Activated T-helper 1 cell treated with anti-CD3 and anti-CD28 coated beads, Interleukin-2, amount 50 U/mL, for 16 hours (primary cell): ENCODE results near the gene PKIG.
"Not testable (repeated sequence)": the region's sequence is repeated elsewhere in the genome, so short reads cannot be mapped to it uniquely, and the experiment has no call there.

Source experiments
- DNase-seq, 2 donors: peaks; one replicate each; pipeline ENCODE4 v3.0.0-alpha.2; 2020; ENCODE audit warnings: low read depth in 1 of 2, low spot score in 1 of 2

Gene PKIG

DNA sequence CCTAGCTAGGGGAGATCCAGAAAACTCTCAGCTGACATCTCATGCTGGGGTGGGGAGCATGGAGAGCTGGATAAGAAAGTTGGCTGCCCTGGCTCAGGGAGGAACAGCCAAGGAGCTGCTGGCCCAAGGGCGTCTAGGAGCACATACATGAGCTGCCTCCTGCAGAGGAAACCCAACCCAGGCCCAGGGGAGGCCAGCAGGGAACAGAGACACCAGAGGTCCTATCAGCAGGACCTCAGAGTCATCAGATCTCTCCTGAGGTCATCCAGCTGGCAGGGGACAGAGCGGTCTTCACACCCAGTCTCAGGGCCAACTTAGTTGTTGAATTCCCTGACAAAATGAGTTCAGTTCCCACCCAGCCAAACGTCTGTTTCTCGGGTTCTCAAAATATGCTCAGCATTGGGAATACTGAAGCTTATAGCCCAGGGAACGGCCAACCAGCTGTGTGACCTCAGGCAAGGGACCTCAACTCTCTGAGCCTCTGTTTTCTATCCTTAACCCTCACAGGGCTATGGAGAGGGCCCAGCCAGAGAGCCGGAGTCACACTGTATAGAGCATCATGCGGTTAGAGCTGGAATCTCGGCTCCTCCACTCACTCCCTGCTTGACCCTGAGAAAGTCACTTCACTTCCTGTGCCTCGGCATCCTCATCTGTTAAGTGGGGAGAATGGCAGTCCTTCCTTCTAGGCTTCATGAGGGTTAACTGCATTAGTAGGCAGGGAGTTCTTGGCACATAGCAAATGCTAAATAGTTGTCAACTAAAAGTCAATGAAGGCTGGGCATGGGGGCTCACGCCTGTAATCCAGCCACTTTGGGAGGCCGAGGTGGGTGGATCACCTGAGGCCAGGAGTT, 55.4 kb downstream of the PKIG start:
- no peak for DNase-seq

DNA sequence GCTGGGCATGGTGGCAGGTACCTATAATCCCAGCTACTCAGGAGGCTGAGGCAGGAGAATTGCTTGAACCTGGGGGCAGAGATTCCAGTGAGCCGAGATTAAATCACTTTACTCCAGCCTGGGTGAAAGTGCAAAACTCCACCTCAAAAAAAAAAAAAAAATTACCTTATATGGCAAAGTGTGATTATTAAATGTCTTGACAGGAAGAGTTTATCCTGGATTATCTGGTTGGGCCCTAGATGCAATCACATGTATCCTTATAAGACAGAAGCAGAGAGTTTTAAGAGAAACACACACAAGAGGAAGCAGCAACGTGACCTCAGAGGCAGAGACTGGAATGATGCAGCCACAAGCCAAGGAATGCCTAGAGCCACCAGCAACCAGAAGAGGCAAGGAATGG, 58.1 kb downstream of the PKIG start:
- no peak for DNase-seq

DNA sequence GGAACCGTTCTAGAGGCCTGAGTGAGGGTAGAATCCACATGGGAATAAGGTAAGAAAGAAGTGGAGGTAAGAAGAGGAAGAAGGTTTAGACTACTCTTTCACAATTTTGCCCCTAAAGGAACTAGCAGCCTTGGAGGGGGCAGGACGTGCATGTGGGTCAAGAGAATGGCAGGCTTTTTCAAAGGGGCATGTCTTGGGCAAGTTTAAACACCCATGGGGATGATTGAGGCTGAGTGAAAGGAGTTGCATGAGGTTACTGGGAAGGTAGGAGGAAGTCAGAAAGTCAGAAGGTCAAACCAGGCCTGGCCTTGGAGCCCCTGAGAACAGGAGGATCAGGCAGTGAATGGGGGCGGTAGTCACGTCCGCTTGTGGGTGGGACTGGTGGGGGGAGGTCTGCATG, 58.9 kb downstream of the PKIG start:
- no peak for DNase-seq

DNA sequence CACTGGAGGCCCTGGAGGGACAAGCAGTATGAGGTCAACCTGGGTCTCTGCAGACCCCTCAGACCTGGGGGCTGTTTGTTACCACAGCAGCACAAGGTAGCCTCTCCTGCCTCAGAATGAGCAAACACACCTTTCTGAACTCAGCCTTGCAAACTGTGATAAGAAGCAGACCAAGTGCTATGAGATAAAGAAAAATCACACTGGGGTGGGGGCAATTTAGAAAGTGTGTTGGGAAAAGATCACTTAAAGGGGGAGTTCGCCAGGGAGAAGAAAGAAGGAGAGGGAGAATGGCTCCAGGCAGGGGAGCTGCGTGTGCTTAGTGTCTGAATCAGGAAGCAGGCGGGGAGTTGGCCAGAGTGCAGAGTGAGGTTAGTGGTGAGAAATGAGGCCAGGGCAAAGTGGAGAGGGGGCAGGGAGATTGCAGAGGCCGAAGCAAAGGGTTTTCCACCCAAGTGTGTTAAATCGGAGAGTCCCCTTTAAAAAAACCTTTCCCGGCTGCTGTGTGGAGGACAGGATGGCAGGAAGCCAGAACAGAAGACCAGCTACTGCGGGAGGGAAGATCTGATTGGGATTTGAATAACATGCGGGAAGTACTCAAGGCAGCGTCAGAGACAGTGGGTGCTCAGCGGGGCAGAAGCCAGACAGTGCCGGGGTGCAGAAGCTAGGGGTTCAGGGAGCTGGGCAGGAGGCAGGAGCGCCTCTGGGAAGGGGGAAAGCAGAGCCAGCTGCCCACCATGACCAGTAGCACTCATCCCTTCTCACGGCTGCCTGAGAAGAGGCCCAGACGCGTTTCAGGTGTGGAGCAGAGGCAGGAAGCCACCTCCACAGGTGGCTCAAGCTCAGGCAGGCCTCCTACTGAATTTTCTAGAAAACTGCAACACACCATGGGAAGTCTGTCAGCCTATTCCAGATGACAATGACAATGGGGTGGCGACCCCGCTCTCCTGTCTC, 60.1 kb downstream of the PKIG start:
- no peak for DNase-seq

DNA sequence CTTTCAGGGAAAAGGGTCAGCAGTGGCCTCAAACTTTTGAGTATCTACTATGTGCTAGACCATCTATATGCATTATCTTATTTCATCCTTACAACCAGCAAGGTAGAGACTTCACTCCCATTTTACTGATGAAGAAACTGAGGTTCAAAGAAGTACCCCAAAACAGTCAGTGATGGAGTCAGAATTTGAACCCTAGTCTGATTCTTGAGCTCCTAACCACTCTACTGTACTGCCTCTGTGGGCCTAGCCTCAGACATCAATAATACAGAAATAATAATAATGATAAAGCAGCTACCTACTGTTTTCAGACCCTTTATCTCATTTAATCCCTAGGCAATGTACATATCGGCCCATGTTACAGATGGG, 60.8 kb downstream of the PKIG start:
- no peak for DNase-seq

DNA sequence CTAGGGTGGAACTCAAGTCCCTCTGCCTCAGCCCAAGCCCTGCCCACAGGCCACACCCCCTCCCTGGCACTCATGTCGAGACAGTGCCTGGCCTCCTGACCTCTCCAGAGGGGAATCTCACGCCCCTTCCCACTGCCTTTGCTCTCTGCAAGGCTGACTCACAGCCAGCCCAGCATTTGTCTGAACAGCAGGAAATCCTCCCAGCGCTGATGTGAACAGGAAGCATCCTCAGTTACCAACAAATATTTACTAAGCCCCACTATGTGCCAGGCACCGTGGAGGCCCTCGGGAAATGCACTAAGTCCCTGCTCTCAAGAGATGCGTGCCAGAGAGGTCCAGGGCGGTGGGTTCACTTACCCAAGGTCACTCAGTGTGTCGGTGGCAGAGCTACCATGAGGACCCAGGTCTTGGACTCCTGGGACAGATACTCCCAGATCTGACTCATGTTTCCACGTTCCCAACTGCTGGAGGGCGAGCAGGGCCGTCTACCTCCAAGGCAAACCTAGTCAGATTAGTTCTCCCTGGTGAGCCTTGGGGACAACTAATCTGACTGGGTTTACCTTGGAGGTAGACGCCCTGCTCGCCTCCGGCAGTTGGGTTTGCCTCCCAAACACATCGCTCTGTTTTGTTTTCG, 61.3 kb downstream of the PKIG start:
- peak; percentile 9 to 25 for DNase-seq

DNA sequence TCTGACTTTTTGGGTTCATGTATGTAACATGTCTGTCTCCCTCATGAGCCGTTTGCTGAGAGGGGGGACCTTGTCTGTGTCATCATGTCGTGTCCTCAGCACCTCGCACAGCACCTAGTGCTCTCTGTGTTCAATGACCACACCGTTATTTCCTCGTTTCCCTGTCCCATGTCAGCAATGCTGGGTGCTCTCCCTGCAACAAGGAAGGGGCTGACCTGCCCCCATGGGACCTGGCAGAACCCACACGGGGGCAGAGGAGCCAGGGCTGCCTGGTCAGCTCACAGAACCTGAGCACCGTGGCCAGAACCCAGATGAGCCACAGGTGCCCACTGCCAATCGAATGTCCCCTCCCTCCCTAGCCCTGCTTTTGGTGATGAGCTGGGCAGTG, 61.8 kb downstream of the PKIG start:
- DNase-seq = no peak

DNA sequence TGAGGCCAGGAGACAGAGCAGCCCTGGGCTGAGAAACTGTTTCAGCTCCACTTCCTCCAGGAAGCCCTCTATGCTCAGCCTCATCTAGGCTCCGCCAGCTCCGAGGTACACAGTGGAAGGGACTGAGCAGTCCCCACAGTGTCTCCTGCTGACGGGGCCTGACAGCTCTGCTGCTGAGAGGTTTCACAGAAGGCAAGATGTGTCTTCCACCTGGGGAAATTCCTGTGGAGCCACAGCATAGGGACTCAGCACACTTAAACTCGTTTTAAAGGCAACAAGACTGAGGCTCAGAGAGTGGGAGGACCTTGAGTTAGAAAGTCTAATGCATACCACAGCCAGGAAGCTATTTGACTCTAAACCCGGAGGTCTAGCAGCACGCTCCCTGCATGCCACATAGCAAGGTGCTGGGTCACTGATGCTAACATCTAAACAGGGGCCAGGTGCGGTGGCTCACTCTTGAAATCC, 62.3 kb downstream of the PKIG start:
- DNase-seq = peak in 1 of 2 donors; percentile 22

DNA sequence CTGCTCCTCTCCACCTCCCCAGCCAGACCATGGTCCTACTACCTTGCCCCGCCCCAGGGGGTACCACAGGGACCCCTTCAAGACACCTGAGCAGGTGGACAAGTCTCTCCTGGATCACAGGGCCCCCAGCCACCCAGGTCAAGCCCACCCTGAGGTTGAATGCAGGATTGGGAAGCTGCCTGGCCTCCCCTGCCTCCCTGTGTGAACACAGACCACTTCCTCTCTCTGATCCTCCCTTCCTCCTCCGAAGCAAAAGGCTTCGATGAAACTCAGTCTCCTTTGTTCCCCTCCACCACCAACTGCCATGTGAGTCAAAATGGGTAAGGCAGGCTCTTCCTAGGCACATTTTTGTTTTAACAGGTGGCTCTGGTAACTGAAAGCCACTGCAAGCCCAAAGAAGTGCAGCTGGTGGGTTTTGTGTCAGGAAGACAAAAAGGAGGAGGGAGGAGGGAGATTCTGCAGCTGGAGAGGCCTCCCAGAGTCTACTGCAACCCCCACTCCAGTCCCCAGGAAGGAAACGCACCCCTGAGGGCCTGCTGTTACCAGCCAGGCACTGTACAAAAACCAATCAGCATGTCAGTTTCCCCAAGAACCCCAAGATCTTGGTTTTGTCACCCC, 63.8 kb downstream of the PKIG start:
- no peak for DNase-seq

DNA sequence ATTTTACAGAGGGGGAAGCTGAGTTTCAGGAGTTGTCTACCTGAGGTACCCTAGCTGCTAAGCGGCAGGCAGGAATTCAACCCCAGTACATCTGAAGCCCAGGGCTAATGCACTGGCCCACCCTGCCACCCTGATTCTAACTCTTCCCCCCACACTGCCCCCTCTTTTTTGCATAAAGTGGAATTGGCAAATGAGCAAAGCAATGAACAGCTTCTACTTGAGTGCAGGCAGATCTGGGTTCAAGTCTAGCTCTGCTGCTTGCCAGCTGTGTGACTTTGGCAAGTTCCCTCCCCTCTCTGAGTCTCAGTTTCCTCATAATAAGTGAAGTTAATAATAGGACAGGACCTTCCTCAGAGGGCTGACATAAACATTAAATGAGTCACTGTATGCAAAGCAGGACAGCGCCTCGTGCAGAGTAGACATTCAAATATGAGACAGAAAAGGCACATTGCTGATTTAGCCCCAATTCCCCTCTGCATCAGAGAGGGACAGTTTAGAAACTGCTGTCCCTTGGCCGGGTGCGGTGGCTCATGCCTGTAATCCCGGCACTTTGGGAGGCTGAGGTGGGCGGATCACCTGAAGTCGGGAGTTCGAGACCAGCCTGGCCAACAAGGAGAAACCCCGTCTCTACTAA, 64.4 kb downstream of the PKIG start:
- no peak for DNase-seq

DNA sequence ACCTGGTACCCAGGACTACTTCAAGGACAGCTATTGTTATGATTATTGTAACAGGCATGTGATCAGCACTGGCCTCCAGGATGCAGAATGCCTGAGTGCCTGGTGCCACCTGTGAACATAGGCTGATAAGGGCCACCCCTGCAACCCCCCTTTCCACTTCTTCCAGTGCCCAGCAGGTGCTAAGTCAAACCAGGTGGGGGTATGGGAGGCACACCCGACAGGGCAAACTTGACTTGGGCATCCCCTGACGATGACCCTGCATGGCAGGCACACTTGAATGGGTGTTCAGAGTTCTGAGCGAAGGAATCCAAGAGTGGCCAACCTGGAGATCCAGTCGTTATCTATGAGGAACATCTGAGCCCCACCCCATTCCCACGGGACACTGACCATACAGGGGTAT, 65.7 kb downstream of the PKIG start:
- DNase-seq = no peak

DNA sequence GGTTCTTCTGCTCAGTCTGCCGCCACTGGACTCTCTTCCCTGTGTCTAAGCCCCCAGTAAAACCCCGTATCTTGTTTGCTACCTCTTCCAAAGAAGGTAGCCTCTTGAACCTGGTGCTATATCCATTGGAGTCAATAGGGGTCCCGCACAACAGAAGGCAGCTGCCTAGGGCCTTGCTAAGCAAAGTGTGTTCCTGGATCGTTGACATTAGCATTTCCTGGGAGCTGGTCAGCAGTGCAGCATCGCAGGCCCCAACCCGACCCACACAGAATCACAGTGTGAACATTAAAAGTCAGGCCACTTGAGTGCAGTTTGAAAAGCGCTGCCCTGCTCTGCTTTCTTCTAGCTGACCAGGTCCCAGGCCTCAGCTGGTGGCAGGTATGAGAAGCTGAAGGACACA, 66.2 kb downstream of the PKIG start:
- no peak for DNase-seq

DNA sequence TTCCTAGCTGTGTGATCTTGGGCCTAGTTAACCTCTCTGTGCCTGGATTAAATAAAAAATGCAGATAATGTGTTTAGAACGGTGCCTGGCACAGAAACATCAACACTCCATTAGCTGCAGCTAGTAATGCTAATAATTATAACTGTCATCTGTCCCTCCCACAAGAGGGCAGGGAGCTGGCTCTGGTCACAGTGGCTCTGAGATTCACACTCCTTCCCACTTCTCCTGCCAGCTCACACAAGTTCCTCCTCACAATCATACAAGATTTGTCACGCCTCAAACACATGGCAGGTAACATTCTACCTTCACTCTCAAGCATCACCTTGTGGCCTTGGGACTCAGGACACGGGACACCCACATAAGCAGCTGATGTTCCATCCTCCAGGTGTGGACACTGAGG, 66.7 kb downstream of the PKIG start:
- DNase-seq = no peak

DNA sequence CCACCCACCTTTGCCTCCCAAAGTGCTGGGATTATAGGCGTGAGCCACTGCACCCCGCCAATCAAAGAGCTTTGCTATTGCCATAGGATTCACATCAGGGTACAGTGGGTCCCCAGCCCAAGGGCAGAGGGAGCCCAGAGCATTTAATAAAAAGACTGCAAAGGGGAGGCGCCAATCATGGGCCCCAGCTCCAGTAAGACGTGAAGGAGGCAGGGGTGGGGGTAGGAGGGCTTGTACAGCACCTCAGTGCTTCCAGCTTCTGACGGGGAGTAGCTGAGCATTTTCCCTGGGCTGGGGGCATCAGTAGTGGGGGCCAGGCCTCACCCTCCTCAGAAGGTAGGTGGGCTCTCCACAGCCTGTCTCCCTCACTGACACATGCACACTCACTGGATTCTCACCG, 67.6 kb downstream of the PKIG start:
- no peak for DNase-seq

DNA sequence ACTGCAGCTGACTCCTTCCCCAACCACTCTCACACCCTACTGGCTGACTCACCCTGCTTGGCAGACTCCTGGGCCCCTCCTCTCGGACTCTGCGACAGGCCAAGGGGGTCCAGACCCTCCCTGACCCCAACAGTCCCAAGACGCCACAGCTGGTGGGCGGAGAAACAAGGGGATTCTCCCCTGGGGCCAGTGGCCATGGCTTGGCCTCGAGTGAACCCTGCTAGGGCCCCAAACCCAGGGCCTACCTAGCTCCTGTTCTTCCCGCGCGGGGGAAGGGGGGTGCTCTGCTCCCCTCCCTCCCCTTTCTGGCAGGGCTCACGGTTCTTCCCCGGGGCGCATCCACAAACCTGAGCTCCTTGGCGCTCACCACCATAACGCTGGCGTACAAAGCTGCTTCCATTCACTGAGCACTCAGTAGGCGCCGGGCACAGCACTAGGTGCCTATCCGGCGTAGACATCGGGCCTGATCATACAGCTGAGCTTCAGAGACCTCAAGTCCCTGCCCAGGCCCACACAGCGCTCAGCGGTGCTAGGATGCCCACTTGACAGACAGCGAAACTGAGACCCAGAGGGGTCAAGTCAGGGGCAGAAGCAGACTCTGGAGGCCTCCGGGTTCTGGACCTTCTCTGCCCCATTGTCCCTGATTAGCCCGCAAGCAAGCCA, 68.5 kb downstream of the PKIG start:
- peak in 1 of 2 donors; percentile 15 for DNase-seq

DNA sequence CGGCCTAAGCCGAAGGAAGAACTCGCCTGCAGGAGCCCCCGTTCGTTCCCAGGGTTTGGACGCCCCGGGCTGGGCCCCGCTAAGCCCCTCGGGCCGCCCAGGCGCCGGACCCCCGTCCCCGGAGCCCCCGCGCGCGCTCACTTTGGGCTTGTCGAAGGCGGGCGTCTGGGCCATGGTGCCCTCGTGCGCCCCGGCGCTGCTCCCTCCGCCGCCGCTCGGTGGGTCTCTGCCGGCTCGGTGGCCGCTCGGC, 69.0 kb downstream of the PKIG start:
- DNase-seq = no peak

DNA sequence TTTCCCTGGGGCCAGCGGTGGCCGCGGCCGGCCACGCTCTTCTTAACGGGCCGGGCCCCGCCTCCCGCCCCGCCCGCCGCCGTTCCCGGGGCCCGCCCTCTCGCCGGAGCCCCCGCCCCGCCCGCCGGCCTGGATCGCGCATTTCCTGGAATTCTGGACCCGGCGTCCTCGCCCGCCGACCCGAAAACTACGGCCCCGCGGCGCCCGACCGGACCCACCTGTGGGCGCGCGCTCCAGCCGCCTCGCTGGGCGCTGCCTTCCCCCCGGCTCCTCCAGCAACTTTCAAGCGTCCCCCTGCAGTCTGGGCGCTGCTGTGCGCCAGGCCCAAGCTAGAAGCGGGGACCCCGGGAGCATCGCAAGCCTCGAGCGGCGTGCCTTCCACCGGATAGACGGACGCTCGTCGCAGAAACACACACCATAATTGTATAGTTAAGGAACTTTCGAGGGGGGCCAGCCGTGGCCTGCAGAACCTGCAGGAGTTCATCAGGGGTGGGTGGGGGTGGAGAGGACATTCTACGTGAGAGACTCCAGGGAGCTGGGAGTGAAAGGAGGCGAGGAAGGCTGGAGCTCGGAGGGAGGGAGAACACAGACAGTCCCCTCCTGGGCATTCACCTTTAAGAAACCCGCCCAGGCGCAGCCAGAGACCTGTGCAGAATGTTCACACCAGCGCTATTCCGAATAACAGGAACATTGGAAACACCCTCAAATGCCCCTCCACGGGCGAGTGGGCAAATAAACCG, 69.5 kb downstream of the PKIG start, which contains the start of gene ADA:
TSS of gene ADA (minus strand) at position 16 of the 740 bp plus-strand sequence. CDS start 92 bp downstream, outside the sequence.
- DNase-seq = peak in 1 of 2 donors; percentile 31

DNA sequence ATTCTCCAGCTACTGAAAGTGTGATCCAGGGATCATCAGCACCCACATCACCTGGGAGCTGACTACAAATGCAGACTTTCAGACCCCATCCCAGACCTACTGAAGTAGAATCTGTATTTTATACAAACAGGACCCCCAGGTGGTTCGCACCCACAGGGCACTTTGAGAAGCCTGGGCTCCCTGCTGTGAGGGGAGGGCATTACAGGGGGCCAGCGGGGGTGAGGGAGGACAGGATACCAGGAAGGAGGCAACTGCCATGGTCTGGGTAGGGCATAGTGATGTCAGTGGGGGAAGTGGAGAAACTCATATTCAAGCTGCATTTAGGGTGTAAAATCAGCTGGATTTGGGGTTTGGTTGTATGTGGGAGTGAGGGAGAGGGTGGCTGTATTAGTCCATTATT, 71.2 kb downstream of the PKIG start:
- DNase-seq = no peak

DNA sequence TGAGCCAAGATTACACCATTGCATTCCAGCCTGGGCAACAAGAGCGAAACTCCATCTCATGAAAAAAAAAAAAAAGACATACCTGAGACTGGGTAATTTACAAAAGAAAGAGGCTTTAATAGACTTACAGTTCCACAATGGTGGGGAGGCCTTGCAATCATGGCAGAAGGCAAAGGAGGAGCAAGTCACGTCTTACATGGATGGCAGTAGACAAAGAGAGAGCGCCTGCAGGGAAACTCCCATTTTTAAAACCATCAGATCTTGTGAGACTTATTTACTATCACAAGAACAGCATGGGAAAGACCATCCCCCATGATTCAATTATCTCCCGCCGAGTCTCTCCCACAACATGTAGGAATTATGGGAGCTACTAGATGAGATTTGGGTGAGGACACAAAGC, 71.8 kb downstream of the PKIG start:
- DNase-seq = not testable (repeated sequence)

DNA sequence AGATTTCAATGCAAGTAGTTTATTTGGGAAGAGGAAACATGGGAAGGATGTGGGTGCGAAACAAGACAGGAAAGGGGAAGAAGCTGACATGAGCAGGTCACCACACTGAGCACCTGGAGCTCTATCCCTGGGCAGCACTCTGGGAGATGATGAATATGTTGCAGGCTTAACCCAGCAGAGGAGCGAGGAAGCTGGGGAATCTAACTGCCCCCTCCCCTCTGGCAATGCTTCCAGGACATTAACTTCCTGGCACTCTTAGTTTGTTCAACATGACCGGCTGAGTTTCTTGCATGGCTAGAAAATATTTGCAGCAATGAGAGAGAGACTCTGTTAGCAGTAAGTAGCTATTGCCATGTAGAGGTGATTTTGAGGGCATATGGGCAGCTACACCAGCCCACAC, 74.1 kb downstream of the PKIG start:
- DNase-seq = no peak
